Activated naive CD8-positive, alpha-beta T cell treated with anti-CD3 and anti-CD28 coated beads for 36 hours (primary cell): ENCODE results near the gene VSIG10. TPM values are rescaled to one million over a fixed set of nuclear protein-coding genes. Genes with fewer than 3 reads are reported as not detected.
"Not testable (repeated sequence)": the region's sequence is repeated elsewhere in the genome, so short reads cannot be mapped to it uniquely, and the experiment has no call there.

Source experiments
- DNase-seq: peaks from one replicate; pipeline ENCODE4 v3.0.0; 2021
- H3K27ac Mint-ChIP-seq: one replicate; pipeline ENCODE4 v1.8.0; 2022; ENCODE audit warnings: mild to moderate bottlenecking, moderate library complexity, mixed read lengths
- H3K27me3 Mint-ChIP-seq: one replicate; pipeline ENCODE4 v1.8.0; 2022; ENCODE audit warnings: mild to moderate bottlenecking, mixed read lengths
- H3K36me3 Mint-ChIP-seq: one replicate; pipeline ENCODE4 v1.8.0; 2021; ENCODE audit warnings: mild to moderate bottlenecking, mixed read lengths
- H3K4me1 Mint-ChIP-seq: one replicate; pipeline ENCODE4 v1.8.0; 2021; ENCODE audit warnings: mixed read lengths
- H3K4me3 Mint-ChIP-seq: one replicate; pipeline ENCODE4 v1.8.0; 2022; ENCODE audit warnings: mild to moderate bottlenecking, moderate library complexity, mixed read lengths
- H3K9me3 Mint-ChIP-seq: one replicate; pipeline ENCODE4 v1.8.0; 2022; ENCODE audit warnings: mixed read lengths
- total RNA-seq, 2 experiments: library from RNA; stranded (reverse); gene quantifications; one replicate each; pipeline ENCODE4 v1.2.3, GENCODE V29; 2021

VSIG10 gene
- total RNA-seq, 2 experiments from 2014 or later, result 5.9 TPM

GRCh38 chr12:118082161-118082560, 21.6 kb downstream of the VSIG10 start:
- Mint-ChIP-seq H3K9me3 (no peaks in the 10 kb centered on the region), H3K27me3 (no peaks in the 10 kb centered on the region), H3K4me1 (no peaks in the 10 kb centered on the region), H3K27ac (no peak overlapping the region), H3K4me3 (no peak overlapping the region), H3K36me3 (no peaks in the 10 kb centered on the region)
- DNase-seq, result no peak

GRCh38 chr12:118081521-118081920, 22.3 kb downstream of the VSIG10 start:
- DNase-seq, H3K27me3 Mint-ChIP-seq, H3K4me1 Mint-ChIP-seq, H3K27ac Mint-ChIP-seq, H3K36me3 Mint-ChIP-seq, H3K4me3 Mint-ChIP-seq, H3K9me3 Mint-ChIP-seq: not testable (repeated sequence)

GRCh38 chr12:118073768-118074167, 30.0 kb downstream of the VSIG10 start:
- no peaks in the 10 kb centered on the region for H3K36me3 Mint-ChIP-seq
- no peak for DNase-seq
- H3K9me3 Mint-ChIP-seq, result no peaks in the 10 kb centered on the region
- H3K4me3 Mint-ChIP-seq, result no peak overlapping the region
- no peaks in the 10 kb centered on the region for H3K27me3 Mint-ChIP-seq
- H3K4me1 Mint-ChIP-seq, result no peaks in the 10 kb centered on the region
- no peak overlapping the region for H3K27ac Mint-ChIP-seq

GRCh38 chr12:118070650-118071049, 33.2 kb downstream of the VSIG10 start:
- H3K27me3 Mint-ChIP-seq, result peaks cover 8% of the 10 kb centered on the region
- no peak for DNase-seq
- no peaks in the 10 kb centered on the region for H3K9me3 Mint-ChIP-seq
- H3K4me3 Mint-ChIP-seq, result no peak overlapping the region
- H3K36me3 Mint-ChIP-seq, result no peaks in the 10 kb centered on the region
- H3K27ac Mint-ChIP-seq, result no peak overlapping the region
- H3K4me1 Mint-ChIP-seq, result peaks cover 3% of the 10 kb centered on the region

GRCh38 chr12:118068445-118068844, 35.4 kb downstream of the VSIG10 start:
- peaks cover 24% of the 10 kb centered on the region for H3K4me1 Mint-ChIP-seq
- H3K36me3 Mint-ChIP-seq, result peaks cover 6% of the 10 kb centered on the region
- no peak overlapping the region for H3K4me3 Mint-ChIP-seq
- no peak for DNase-seq
- H3K9me3 Mint-ChIP-seq, result no peaks in the 10 kb centered on the region
- peaks cover 8% of the 10 kb centered on the region for H3K27me3 Mint-ChIP-seq
- H3K27ac Mint-ChIP-seq, result no peak overlapping the region

- DNase-seq, result no peak
- no peaks in the 10 kb centered on the region for H3K9me3 Mint-ChIP-seq
- H3K4me1 Mint-ChIP-seq, result peaks cover 30% of the 10 kb centered on the region
- peaks cover 8% of the 10 kb centered on the region for H3K27me3 Mint-ChIP-seq
- H3K4me3 Mint-ChIP-seq, result peak overlapping the region; percentile 14
- peak overlapping the region; percentile 57 for H3K27ac Mint-ChIP-seq
- peaks cover 6% of the 10 kb centered on the region for H3K36me3 Mint-ChIP-seq
Observed at GRCh38 chr12:118065380-118065779, 38.4 kb downstream of the VSIG10 start.

- Mint-ChIP-seq H3K4me3 (peak overlapping the region; percentile 46), H3K4me1 (peaks cover 37% of the 10 kb centered on the region), H3K27ac (peak overlapping the region; percentile 67), H3K36me3 (peaks cover 6% of the 10 kb centered on the region), H3K9me3 (no peaks in the 10 kb centered on the region), H3K27me3 (peaks cover 8% of the 10 kb centered on the region)
- no peak for DNase-seq
Observed at GRCh38 chr12:118064608-118065007, 39.2 kb downstream of the VSIG10 start.

GRCh38 chr12:118063576-118064391, 40.0 kb downstream of the VSIG10 start:
- Mint-ChIP-seq H3K36me3 (peaks cover 8% of the 10 kb centered on the region), H3K27ac (peak overlapping the region; percentile 67), H3K27me3 (peaks cover 8% of the 10 kb centered on the region), H3K9me3 (no peaks in the 10 kb centered on the region), H3K4me3 (peak overlapping the region; percentile 92), H3K4me1 (peaks cover 45% of the 10 kb centered on the region)
- DNase-seq, result no peak

GRCh38 chr12:118061873-118062843, 41.7 kb downstream of the VSIG10 start:
- Mint-ChIP-seq H3K36me3 (peaks cover 8% of the 10 kb centered on the region), H3K4me3 (peak overlapping the region; percentile 92)
- no peak for DNase-seq

GRCh38 chr12:118061011-118061872, 42.6 kb downstream of the VSIG10 start, which contains the start of gene WSB2:
TSS of gene WSB2 (minus strand) at chr12:118061179. CDS start at chr12:118061048, 131 bp downstream.
- no peaks in the 10 kb centered on the region for H3K27me3 Mint-ChIP-seq
- H3K27ac Mint-ChIP-seq, result peak within 1 kb of the TSS; percentile 93
- no peaks in the 10 kb centered on the region for H3K9me3 Mint-ChIP-seq
- H3K4me1 Mint-ChIP-seq, result peaks cover 50% of the 10 kb centered on the region
- H3K36me3 Mint-ChIP-seq, result peaks cover 8% of the 10 kb centered on the region
- peak within 1 kb of the TSS; percentile 92 for H3K4me3 Mint-ChIP-seq
- peak; percentile 63 for DNase-seq

More at GRCh38 chr12:118061873-118062843, 41.7 kb downstream of the VSIG10 start:
- Mint-ChIP-seq H3K4me1 (peaks cover 50% of the 10 kb centered on the region), H3K27ac (peak overlapping the region; percentile 93), H3K9me3 (no peaks in the 10 kb centered on the region), H3K27me3 (peaks cover 6% of the 10 kb centered on the region)

GRCh38 chr12:118060301-118061010, 43.4 kb downstream of the VSIG10 start:
- peak overlapping the region; percentile 83 for H3K4me3 Mint-ChIP-seq
- peaks cover 13% of the 10 kb centered on the region for H3K36me3 Mint-ChIP-seq
- H3K27ac Mint-ChIP-seq, result peak overlapping the region; percentile 88
- no peaks in the 10 kb centered on the region for H3K9me3 Mint-ChIP-seq
- no peaks in the 10 kb centered on the region for H3K27me3 Mint-ChIP-seq
- peaks cover 50% of the 10 kb centered on the region for H3K4me1 Mint-ChIP-seq
- peak; percentile 42 for DNase-seq

GRCh38 chr12:118059341-118060191, 44.2 kb downstream of the VSIG10 start:
- Mint-ChIP-seq H3K27ac (peak overlapping the region; percentile 88), H3K4me1 (peaks cover 45% of the 10 kb centered on the region), H3K27me3 (no peaks in the 10 kb centered on the region), H3K9me3 (no peaks in the 10 kb centered on the region), H3K4me3 (peak overlapping the region; percentile 83), H3K36me3 (peaks cover 13% of the 10 kb centered on the region)
- no peak for DNase-seq

GRCh38 chr12:118058881-118059280, 44.9 kb downstream of the VSIG10 start:
- H3K4me1 Mint-ChIP-seq, result peaks cover 38% of the 10 kb centered on the region
- peak overlapping the region; percentile 88 for H3K27ac Mint-ChIP-seq
- no peak overlapping the region for H3K4me3 Mint-ChIP-seq
- no peaks in the 10 kb centered on the region for H3K9me3 Mint-ChIP-seq
- peaks cover 11% of the 10 kb centered on the region for H3K36me3 Mint-ChIP-seq
- H3K27me3 Mint-ChIP-seq, result no peaks in the 10 kb centered on the region
- no peak for DNase-seq
